Activated T-cell treated with anti-CD3 and anti-CD28 coated beads, Interleukin-2, amount 50 U/mL, for 4 hours (primary cell): ENCODE measurements around the gene NUDT12. TPM values are rescaled to one million over a fixed set of nuclear protein-coding genes. Genes with fewer than 3 reads are reported as not detected.

Source experiments
- ATAC-seq, 2 donors: fragments of 200-7000 bp; cut with Tn5 transposase; one replicate each; pipeline ENCODE4 v1.10.0; 2021
- DNase-seq: peaks from one replicate; pipeline ENCODE4 v3.0.0-alpha.2; 2020
- H3K27me3 Mint-ChIP-seq: one replicate; pipeline ENCODE4 v1.8.0; 2021; ENCODE audit warnings: low read depth, mixed read lengths
- H3K36me3 Mint-ChIP-seq: one replicate; pipeline ENCODE4 v1.8.0; 2022; ENCODE audit warnings: mixed read lengths; ENCODE audit not compliant: insufficient read depth
- H3K4me1 Mint-ChIP-seq: one replicate; pipeline ENCODE4 v1.8.0; 2021; ENCODE audit warnings: low read depth, mixed read lengths
- H3K4me3 Mint-ChIP-seq: one replicate; pipeline ENCODE4 v1.8.0; 2021; ENCODE audit warnings: mild to moderate bottlenecking, moderate library complexity, mixed read lengths
- H3K9me3 Mint-ChIP-seq: one replicate; pipeline ENCODE4 v1.8.0; 2021; ENCODE audit warnings: mixed read lengths
- total RNA-seq, 3 donors: library from RNA; stranded (reverse); gene quantifications; one replicate each; pipeline ENCODE4 v1.2.1, GENCODE V29; 2021

NUDT12 gene
- total RNA-seq, 3 donors from 2014 or later: 2.3 to 2.9 (median 2.3) TPM

DNA sequence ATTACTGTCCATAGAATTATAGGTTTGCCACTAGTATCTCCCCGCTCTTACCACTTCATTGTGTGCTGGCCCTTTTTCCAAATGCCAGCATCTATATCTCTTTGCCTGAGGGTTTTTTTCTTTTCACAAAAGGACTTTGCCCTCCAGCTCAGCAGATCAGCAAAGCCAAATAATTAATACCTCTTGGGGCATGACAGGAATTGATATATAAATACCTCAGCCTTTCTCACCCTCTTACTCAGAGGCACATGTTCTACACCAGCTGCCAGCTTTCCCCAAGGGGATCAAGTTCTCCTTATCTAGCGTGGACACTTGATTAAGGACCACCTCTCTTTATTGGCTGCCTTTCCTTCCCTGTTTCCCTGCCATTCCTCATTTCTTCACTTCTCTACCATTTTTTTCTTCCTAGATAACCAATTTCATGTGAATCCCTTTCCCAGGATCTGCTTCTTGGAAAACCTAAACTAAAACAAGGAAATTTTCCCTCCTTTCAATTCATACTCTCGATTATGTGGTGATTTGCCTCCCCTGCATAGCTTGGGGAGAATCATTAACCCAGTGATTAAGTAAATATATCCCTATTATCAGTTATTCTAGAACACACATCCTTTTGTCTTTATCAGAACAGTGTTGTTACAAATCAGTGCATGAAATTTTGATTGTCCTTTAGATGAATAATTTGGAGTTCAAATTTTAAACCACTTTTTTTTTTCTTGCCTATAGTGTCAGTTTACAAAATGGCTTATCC is 6.9 kb upstream of the NUDT12 start:
- Mint-ChIP-seq H3K4me1 (no peaks in the 10 kb centered on the region), H3K27me3 (peaks cover 6% of the 10 kb centered on the region), H3K9me3 (no peaks in the 10 kb centered on the region), H3K4me3 (no peak overlapping the region), H3K36me3 (no peaks in the 10 kb centered on the region)
- DNase-seq: no peak
- no peak for ATAC-seq

DNA sequence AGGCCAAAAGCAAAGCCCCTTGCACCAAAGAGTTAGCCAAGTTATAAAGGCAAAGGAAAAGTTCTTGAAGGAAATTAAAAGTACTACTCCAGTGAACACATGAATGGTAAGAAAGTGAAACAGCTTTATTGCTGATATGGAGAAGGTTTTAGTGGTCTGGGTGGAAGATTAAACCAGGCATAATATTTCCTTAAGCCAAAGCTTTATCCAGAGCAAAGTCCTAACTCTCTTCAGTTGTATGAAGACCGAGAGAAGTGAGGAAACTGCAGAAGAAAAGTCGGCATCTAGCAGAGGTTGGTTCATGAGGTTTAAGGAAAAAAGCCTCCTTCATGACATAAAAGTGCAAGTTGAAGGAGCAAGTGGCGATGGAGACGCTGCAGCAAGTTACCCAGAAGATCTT is 3.1 kb upstream of the NUDT12 start:
- DNase-seq (no peak), ATAC-seq (no peak)
- Mint-ChIP-seq H3K9me3 (no peaks in the 10 kb centered on the region), H3K4me1 (peaks cover 18% of the 10 kb centered on the region), H3K27me3 (peaks cover 2% of the 10 kb centered on the region), H3K4me3 (no peak overlapping the region), H3K36me3 (no peaks in the 10 kb centered on the region)

DNA sequence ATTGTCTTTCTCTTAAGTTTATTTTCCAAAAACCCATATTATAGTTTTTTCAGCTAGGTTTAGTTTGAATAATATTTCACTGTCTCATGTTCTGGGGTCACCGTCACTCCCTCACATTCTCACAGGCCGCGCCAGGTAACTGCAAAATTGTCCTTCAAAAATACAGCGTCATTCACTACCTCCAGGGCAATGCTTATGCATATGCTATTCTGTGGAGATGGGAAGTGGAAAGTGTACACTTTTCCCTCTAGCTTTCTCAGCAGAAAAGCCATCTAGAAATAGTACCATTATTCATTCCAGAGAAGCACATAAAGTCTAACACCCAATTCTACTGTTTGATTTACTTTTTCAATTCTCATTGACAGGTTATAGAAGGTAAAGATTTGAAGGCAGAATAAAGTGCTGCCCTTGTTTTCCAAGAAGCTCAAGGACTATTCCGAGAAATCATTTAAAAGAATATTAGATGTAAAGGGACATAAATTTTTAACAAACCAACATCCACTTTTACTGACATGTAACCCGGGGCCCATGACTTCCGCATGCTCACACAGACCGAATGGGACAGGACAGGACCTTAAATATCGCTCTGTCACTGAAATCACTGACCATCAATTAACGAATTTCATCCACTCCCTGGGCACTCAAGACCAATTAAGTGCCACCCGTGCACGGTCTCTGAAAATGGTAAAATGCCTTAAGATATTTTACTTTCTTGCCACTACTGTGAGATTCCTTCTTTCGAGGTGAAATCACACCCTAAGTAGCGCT is 720 bp downstream of the NUDT12 start:
- Mint-ChIP-seq H3K36me3 (no peaks in the 10 kb centered on the region), H3K27me3 (peaks cover under 1% of the 10 kb centered on the region), H3K4me1 (peaks cover 18% of the 10 kb centered on the region), H3K9me3 (no peaks in the 10 kb centered on the region), H3K4me3 (peak overlapping the region; percentile 85)
- DNase-seq: no peak
- ATAC-seq: peak in 1 of 2 donors; percentile 21

DNA sequence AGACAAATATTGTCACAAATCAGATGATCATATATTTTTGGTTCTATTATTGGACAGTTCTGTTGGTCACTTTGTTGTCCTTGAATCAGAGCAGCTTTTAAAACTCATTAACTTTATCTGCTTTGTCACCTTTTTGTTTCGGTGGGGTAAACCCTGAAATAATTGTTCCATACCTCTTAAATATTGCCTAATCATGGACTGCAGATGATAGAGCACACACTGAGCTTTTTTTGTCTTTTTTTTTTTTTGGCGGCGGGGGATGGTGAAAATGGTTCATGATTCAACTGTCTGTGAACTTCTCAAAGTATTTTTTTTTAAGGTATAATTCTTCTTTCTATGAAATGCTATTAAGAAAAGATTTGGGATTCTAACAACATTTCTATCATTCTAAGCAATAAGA is 1.8 kb downstream of the NUDT12 start:
- H3K36me3 Mint-ChIP-seq: no peaks in the 10 kb centered on the region
- H3K4me1 Mint-ChIP-seq: peaks cover 18% of the 10 kb centered on the region
- H3K27me3 Mint-ChIP-seq: no peaks in the 10 kb centered on the region
- no peaks in the 10 kb centered on the region for H3K9me3 Mint-ChIP-seq
- H3K4me3 Mint-ChIP-seq: no peak overlapping the region
- DNase-seq (no peak), ATAC-seq (no peak)

DNA sequence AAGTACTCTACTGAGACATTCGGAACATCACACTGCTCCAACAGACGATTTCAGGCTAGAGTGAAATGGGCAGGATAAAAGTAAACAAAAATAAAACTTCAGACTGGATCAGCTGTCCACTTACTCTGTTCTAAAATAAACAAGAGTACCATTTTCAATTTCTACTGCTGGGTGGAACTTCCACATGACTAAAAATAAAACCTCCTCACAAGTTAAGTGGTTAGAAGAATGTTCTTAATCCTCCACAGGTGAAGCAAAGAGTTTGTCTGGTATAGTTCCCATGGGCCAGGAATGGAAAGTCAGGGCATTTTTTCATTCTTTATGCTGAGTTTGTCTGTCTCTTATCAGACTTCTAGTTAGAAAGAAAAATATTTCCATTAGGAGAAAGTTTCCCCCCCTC is 15.7 kb downstream of the NUDT12 start:
- ATAC-seq: no peak
- H3K4me3 Mint-ChIP-seq: no peak overlapping the region
- no peaks in the 10 kb centered on the region for H3K36me3 Mint-ChIP-seq
- no peaks in the 10 kb centered on the region for H3K4me1 Mint-ChIP-seq
- H3K27me3 Mint-ChIP-seq: no peaks in the 10 kb centered on the region
- H3K9me3 Mint-ChIP-seq: no peaks in the 10 kb centered on the region
- DNase-seq: no peak

DNA sequence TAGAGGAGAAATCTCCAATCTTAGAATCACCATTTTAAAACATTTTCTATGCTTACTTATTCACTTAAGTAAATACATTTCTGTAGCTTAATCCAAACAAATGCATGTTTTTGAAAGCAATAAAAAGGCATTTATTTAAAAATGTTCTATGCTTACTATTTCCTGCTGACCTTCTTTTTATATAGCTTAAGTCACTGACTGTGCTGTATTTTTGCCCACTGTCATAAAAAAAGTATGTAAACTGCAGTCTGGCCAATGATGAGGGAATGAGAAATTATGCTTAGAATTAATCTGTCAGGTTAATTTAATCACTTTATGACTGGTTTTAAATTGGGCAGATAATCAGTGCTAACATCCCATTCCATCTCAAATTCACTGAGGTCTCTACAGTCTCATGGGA is 20.1 kb downstream of the NUDT12 start:
- Mint-ChIP-seq H3K4me1 (no peaks in the 10 kb centered on the region), H3K4me3 (no peak overlapping the region), H3K27me3 (no peaks in the 10 kb centered on the region), H3K9me3 (no peaks in the 10 kb centered on the region), H3K36me3 (no peaks in the 10 kb centered on the region)
- ATAC-seq: no peak
- no peak for DNase-seq

DNA sequence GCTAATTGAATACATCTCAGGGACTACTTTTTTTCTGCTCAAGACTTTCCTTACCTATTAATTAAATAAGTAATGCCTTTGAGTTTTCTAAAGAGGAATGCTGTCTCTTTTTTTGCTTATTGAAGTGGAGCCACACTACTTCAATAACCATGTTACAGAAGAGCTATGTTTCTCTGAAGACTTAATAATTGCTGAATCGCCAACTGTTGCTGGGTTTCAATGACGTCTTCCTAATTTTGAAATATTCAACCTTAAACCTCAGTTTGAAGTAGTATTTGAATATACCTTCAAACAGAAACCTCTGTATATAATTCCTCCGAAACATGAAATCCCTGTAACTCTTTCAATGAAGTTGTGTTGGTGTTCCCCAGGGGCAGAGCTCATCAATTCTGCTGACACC is 21.0 kb downstream of the NUDT12 start:
- Mint-ChIP-seq H3K27me3 (no peaks in the 10 kb centered on the region), H3K36me3 (no peaks in the 10 kb centered on the region), H3K9me3 (no peaks in the 10 kb centered on the region), H3K4me3 (no peak overlapping the region), H3K4me1 (no peaks in the 10 kb centered on the region)
- DNase-seq (no peak), ATAC-seq (no peak)

DNA sequence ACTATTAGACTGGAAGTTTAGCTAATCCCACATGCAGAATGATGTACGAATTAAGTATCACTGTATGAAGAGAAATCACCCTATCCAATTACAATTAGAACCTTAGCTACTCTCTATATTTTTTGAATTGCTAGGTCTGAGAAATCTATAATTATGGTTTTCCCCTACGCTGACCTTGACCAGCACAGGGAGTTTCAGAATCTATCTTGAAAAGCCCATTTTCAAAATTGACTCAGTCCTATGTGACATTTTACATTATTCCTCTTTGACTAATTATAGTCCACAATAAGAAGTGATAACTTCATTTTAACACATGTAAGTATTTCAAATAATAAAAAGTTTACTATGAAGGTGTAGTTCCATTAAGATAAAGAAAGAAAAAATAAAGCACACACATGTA is 21.5 kb downstream of the NUDT12 start:
- H3K4me3 Mint-ChIP-seq: no peak overlapping the region
- H3K4me1 Mint-ChIP-seq: no peaks in the 10 kb centered on the region
- no peak for DNase-seq
- no peaks in the 10 kb centered on the region for H3K9me3 Mint-ChIP-seq
- no peaks in the 10 kb centered on the region for H3K27me3 Mint-ChIP-seq
- H3K36me3 Mint-ChIP-seq: no peaks in the 10 kb centered on the region
- no peak for ATAC-seq

DNA sequence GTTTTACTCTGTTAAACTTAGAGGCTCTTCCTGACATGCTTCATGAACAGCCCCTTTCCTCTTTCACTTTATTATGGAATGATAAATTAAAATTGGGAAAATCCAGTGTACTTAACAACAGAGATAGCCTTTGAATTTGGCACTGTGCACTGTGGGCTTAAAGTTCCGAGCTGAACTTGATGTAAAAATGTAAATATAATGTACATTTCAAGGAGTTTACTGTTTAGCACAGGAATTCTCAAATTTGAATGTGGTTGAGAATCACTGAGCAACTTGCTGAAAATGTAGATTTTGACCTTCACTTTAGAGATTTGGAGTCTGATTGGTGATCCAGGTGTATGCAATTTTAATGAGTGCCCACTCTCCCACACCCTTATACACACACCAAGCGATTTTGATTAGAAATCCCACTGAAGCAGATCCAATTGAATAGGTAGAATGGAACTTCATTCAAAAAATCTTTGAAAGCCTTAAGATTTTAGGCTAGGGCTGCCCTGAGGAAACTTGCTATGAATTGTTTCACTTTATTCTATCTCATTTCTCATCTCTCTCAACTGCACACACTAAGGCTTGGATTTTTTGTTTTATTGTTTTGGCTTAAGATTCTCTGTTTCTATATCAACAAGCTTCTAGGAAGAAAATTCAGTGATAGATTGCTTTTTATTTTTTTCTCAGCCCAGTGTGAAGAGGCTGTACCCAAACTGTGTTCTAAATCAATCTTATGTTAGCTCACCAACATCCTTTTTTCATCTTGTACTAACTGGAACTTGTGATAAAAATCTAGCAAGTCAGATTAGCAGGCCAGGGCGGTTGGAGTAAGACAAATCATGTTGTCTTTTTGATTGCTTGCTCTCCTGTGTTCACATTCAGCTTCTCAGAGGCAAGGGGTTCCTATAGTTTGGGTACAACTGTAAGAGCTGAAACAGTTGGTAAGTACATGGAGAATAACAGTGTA is 22.9 kb downstream of the NUDT12 start:
- Mint-ChIP-seq H3K4me3 (no peak overlapping the region), H3K9me3 (no peaks in the 10 kb centered on the region), H3K36me3 (no peaks in the 10 kb centered on the region), H3K27me3 (no peaks in the 10 kb centered on the region), H3K4me1 (no peaks in the 10 kb centered on the region)
- no peak for DNase-seq
- ATAC-seq: no peak

DNA sequence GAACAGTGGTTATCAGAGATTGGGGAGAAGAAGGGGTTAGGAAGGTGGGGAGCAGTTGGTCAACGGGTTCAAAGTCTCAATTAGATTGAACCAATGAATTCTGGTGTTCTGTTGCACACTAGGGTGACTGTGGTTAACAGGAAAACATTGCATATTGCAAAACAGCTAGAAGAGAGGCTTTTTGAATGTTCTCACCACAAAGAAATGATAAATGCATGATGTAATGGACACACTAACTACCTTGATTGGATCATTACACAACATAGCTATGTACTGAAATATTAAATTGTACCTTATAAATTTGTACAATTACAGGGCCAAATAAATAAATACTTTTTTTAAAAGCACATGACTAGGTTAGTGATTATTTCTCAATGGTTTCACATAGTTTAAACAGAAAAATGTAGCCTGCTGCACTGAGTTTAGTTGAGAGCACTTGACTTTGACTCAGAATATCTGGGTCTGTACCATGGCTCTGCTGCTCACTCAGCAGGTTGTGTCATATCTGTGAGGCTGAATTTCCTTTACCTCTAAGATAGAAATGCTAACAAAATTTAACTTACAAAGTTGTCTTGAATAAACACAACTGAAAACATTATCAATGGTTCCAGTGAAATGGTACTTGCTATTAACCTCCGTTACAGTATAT is 30.4 kb downstream of the NUDT12 start:
- no peaks in the 10 kb centered on the region for H3K9me3 Mint-ChIP-seq
- H3K4me3 Mint-ChIP-seq: no peak overlapping the region
- ATAC-seq: no peak
- no peaks in the 10 kb centered on the region for H3K4me1 Mint-ChIP-seq
- peaks cover 5% of the 10 kb centered on the region for H3K27me3 Mint-ChIP-seq
- no peaks in the 10 kb centered on the region for H3K36me3 Mint-ChIP-seq
- no peak for DNase-seq

DNA sequence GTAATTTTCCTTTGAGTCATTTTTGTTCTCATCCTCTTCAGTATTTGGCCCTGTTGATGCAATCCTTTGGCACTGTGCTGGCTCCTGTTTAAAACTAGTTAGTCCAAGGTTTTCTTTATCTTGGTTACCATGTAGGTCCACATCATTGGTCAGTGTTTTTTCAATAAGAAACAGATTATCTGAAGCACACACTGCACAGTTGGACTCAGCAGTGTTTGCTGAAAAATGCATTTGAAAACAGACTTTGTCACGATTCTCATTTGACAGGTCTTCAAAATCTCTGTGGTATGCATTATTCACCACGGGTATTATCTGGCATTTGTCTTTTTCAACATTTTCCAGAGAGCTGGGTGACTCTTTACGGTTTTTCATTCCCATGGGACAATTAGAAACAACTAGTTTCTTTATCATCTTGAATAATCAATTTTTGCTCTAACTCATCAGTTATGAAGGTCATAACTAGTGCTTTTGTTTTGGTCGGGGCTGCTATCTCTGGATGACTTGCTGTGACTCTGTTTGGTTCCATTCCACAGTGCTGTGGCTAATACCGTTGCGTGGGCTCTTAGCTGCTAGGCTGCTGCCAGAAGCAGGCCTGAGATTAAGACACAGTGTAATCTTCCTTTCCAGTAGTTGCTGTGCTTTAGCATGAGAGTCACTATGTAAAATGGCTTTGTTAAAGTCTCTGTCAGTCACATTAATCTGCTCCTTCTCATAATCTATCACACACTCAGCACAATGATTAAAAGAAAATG is 36.2 kb downstream of the NUDT12 start:
- ATAC-seq (no peak), DNase-seq (no peak)
- Mint-ChIP-seq H3K27me3 (peaks cover 1% of the 10 kb centered on the region), H3K4me3 (no peak overlapping the region), H3K4me1 (no peaks in the 10 kb centered on the region), H3K36me3 (no peaks in the 10 kb centered on the region), H3K9me3 (no peaks in the 10 kb centered on the region)

DNA sequence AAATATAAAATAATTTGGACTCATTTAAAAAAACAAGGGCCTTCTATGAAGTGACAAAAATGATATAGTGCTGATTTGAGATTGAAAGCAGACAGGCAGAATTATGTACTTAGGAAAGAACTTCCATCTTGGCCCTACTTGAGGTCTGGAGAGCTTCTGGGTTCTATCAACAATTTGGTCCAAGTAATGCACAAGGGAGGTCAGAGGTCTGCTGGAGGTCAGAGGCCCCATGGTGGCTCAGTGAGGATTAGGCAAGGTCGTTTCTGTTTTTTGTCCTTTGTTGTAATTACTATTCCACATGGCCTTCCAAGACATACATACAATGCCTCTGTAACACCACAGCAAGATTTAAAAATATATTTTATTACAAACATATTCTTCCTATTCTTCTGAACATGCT is 37.2 kb downstream of the NUDT12 start:
- Mint-ChIP-seq H3K27me3 (peaks cover 2% of the 10 kb centered on the region), H3K4me1 (no peaks in the 10 kb centered on the region), H3K36me3 (no peaks in the 10 kb centered on the region), H3K4me3 (no peak overlapping the region), H3K9me3 (no peaks in the 10 kb centered on the region)
- ATAC-seq: no peak
- DNase-seq: no peak

DNA sequence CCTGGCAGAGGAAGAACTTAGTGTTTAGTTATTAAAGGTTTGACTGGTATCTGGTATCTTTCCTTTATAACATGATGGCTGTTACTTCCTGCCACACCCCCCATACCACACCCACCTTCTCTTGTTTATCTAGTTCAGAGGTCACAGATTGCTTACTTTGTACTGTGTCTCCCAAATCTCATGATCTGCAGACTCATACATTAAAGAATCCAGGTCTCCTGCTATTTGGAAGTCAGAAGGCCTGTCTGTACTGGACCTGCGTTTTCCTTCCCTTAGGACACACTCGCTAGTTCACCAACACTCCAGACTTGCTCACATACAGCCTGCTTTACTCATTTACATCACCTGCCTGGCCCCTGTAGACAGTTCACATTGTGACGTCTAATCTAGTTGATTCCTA is 39.3 kb downstream of the NUDT12 start:
- DNase-seq (no peak), ATAC-seq (no peak)
- H3K4me1 Mint-ChIP-seq: no peaks in the 10 kb centered on the region

More for the DNA sequence above, 39.3 kb downstream of the NUDT12 start:
- Mint-ChIP-seq H3K9me3 (no peaks in the 10 kb centered on the region), H3K4me3 (no peak overlapping the region), H3K36me3 (no peaks in the 10 kb centered on the region), H3K27me3 (peaks cover 2% of the 10 kb centered on the region)
